SK-N-SH (cell line): ENCODE results near the gene PARD3. TPM values are rescaled to one million over a fixed set of nuclear protein-coding genes. Genes with fewer than 3 reads are reported as not detected.

Experiments
- CTCF ChIA-PET: fragments of 300-600, 350-600 bp; formaldehyde crosslinking; extraction: SDS; loops from one replicate; lab custom pipeline; 2021; lab: Yijun Ruan, JAX
- POLR2A ChIA-PET: fragments of 350-600 bp; sonication (Branson Sonifier 250); formaldehyde crosslinking; extraction: SDS; loops from one replicate; lab custom pipeline; 2020; ENCODE audit warnings: antibody characterized with exemption, inconsistent platforms; lab: Yijun Ruan, JAX
- DNase-seq: peaks from one replicate; pipeline ENCODE4 v3.0.0; 2012
- H2AFZ ChIP-seq: fragments of 200-600 bp; sonication (generic); 2 replicates; pipeline ENCODE4 v1.8.1; 2016; ENCODE audit warnings: antibody characterized with exemption, mild to moderate bottlenecking, low read depth
- H3F3A ChIP-seq: fragments of 200-600 bp; sonication (generic); replicated peaks from 2 replicates; pipeline ENCODE3; 2016; ENCODE audit warnings: antibody characterized with exemption, mild to moderate bottlenecking; ENCODE audit not compliant: insufficient read depth
- H3K27ac ChIP-seq, 2 experiments: fragments of 200-500 bp in 1 of 2; fragments of 200-600 bp in 1 of 2; sonication (Bioruptor generic) in 1 of 2; sonication (generic), shearing (Covaris generic) in 1 of 2; 2 replicates each; pipeline versions ENCODE4 v1.5.1 to v1.6.1; 2014 to 2016; ENCODE audit warnings: low read depth in 2 of 2, inconsistent platforms in 1 of 2, low read length in 1 of 2, mild to moderate bottlenecking in 1 of 2, mixed read lengths in 1 of 2
- H3K27me3 ChIP-seq: fragments of 200-600 bp; sonication (generic), shearing (Covaris generic); 2 replicates; pipeline ENCODE4 v1.6.1; 2016; ENCODE audit warnings: mixed run types; ENCODE audit not compliant: insufficient read depth
- H3K36me3 ChIP-seq, 2 experiments: fragments of 200-500 bp in 1 of 2; fragments of 200-600 bp in 1 of 2; sonication (Bioruptor generic) in 1 of 2; sonication (generic) in 1 of 2; replicated peaks in 1 of 2; 2 replicates each; pipeline versions ENCODE3 to v1.5.1; 2014 to 2016; ENCODE audit warnings: low read length in 1 of 2, mild to moderate bottlenecking in 1 of 2; ENCODE audit not compliant: insufficient read depth in 2 of 2, control insufficient read depth in 1 of 2
- H3K4me1 ChIP-seq, 2 experiments: fragments of 200-500 bp in 1 of 2; fragments of 200-600 bp in 1 of 2; sonication (Bioruptor generic) in 1 of 2; sonication (generic), shearing (Covaris generic) in 1 of 2; 2 replicates each; pipeline versions ENCODE4 v1.5.1 to v1.6.1; 2014 to 2016; ENCODE audit warnings: low read depth in 1 of 2, low read length in 1 of 2, mixed run types in 1 of 2; ENCODE audit not compliant: insufficient read depth in 2 of 2, control insufficient read depth in 1 of 2
- H3K4me2 ChIP-seq: fragments of 200-600 bp; sonication (generic), shearing (Covaris generic); 2 replicates; pipeline ENCODE4 v1.6.1; 2017; ENCODE audit warnings: mixed run types
- H3K4me3 ChIP-seq, 2 experiments: fragments of 200-500 bp in 1 of 2; fragments of 200-600 bp in 1 of 2; sonication (Bioruptor generic) in 1 of 2; sonication (generic), shearing (Covaris generic) in 1 of 2; 2 replicates each; pipeline versions ENCODE4 v1.5.1 to v1.8.1; 2014 to 2016; ENCODE audit warnings: low read depth in 2 of 2, inconsistent platforms in 1 of 2, low read length in 1 of 2, mild to moderate bottlenecking in 1 of 2, mixed read lengths in 1 of 2, moderate library complexity in 1 of 2
- H3K79me2 ChIP-seq: fragments of 200-600 bp; sonication (generic); 2 replicates; pipeline ENCODE4 v1.8.1; 2017; ENCODE audit warnings: mild to moderate bottlenecking; ENCODE audit not compliant: insufficient read depth
- H3K9ac ChIP-seq: fragments of 200-600 bp; sonication (generic); 2 replicates; pipeline ENCODE4 v1.6.1; 2017; ENCODE audit warnings: mixed run types
- H3K9me2 ChIP-seq: fragments of 200-600 bp; sonication (generic); 2 replicates; pipeline ENCODE4 v1.6.1; 2017; ENCODE audit warnings: mixed run types
- H3K9me3 ChIP-seq: fragments of 200-600 bp; sonication (generic); 2 replicates; pipeline ENCODE4 v1.6.1; 2017; ENCODE audit warnings: mixed run types, mild to moderate bottlenecking, moderate library complexity
- H4K20me1 ChIP-seq: fragments of 200-600 bp; sonication (generic); 2 replicates; pipeline ENCODE4 v1.6.1; 2017; ENCODE audit warnings: mild to moderate bottlenecking, mixed run types; ENCODE audit not compliant: insufficient read depth
- EP300 ChIP-seq, 2 experiments: IDR thresholded peaks; 2 replicates each; pipeline versions ENCODE4 v1.4.0 to v1.6.1; 2012; ENCODE audit warnings: borderline replicate concordance in 1 of 2, low read depth in 1 of 2, low read length in 1 of 2
- FOSL2 ChIP-seq: IDR thresholded peaks from 2 replicates; pipeline ENCODE4 v1.4.0; 2012; ENCODE audit warnings: low read depth, mild to moderate bottlenecking, moderate library complexity, borderline replicate concordance
- FOXJ3 ChIP-seq: sonication (generic); formaldehyde crosslinking; IDR thresholded peaks from 2 replicates; pipeline ENCODE4 v1.5.1; 2020; ENCODE audit warnings: mild to moderate bottlenecking, missing genetic modification reagents
- GATA2 ChIP-seq: sonication (generic); formaldehyde crosslinking; IDR thresholded peaks from 2 replicates; pipeline ENCODE4 v1.5.0; 2020; ENCODE audit warnings: mild to moderate bottlenecking, missing genetic modification reagents
- JUND ChIP-seq: IDR thresholded peaks from 2 replicates; pipeline ENCODE4 v1.4.0; 2012
- RAD21 ChIP-seq: IDR thresholded peaks from 2 replicates; pipeline ENCODE4 v1.6.1; 2012; ENCODE audit warnings: mild to moderate bottlenecking, low read length
- RXRA ChIP-seq: IDR thresholded peaks from 2 replicates; pipeline ENCODE4 v1.4.0; 2012; ENCODE audit warnings: low read depth, mild to moderate bottlenecking, borderline replicate concordance
- SIN3A ChIP-seq: IDR thresholded peaks from 2 replicates; pipeline ENCODE4 v1.6.1; 2012; ENCODE audit warnings: low read depth, mild to moderate bottlenecking, low read length, moderate library complexity, borderline replicate concordance
- SMC3 ChIP-seq: IDR thresholded peaks from 2 replicates; pipeline ENCODE4 v1.6.1; 2012; ENCODE audit warnings: low read depth, low read length, improper control_type of control experiment
- USF1 ChIP-seq: IDR thresholded peaks from 2 replicates; pipeline ENCODE4 v1.4.0; 2012; ENCODE audit warnings: low read depth, borderline replicate concordance
- YY1 ChIP-seq: IDR thresholded peaks from 2 replicates; pipeline ENCODE4 v1.4.0; 2012; ENCODE audit warnings: low read depth, mild to moderate bottlenecking
- WGBS: methylation state at CpG from one replicate; pipeline ENCODE4 v1.1.6; 2017; ENCODE audit warnings: low lambda C conversion rate; 5-methylcytosine and 5-hydroxymethylcytosine counted together
- polyA plus RNA-seq, 3 experiments: library from polyadenylated mRNA; depleted of rRNA; stranded (reverse); fragments of >200 nt; gene quantifications; 2 replicates each; pipeline ENCODE4 v1.2.3, GENCODE V29; 2012
- TF ChIP-seq, protein P1 (sequence below): fragments of 150-350 bp; IDR thresholded peaks from 2 replicates; pipeline ENCODE4 v1.6.1; 2017; ENCODE audit warnings: antibody characterized with exemption, low read length, low read depth, borderline replicate concordance
- TF ChIP-seq, protein P2 (sequence below): IDR thresholded peaks from 2 replicates; pipeline ENCODE4; 2012
- TF ChIP-seq, protein P3 (sequence below): fragments of 200-600 bp; sonication (generic); IDR thresholded peaks from 2 replicates; pipeline ENCODE4 v1.6.1; 2017; ENCODE audit warnings: antibody characterized with exemption, mild to moderate bottlenecking, moderate library complexity
- TF ChIP-seq, protein P4 (sequence below): IDR thresholded peaks from 2 replicates; pipeline ENCODE4 v1.4.0; 2012; ENCODE audit warnings: low read depth, borderline replicate concordance

Gene PARD3
- polyA plus RNA-seq, 1 of the 3 experiments (the other 2 are of a cell fraction): 29.4 TPM

DNA sequence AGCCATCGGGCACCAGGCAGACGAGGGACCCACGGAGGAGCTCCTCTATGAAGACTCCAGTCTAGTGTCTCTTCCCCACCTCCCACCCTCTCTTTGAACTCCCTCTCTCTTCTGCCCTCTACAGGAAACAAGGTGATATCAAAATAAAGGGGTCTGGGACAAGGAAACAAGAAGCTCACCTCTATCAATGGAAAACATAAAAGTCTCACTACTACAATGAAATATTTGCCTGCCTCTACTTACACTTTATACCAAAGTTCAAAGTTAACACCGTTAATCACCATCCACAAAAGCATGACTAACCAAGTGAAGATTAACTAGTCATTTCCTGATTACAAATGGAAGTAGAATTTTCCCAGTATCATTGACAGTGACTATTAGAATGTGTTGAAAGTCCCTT lies 82.2 kb downstream of the PARD3 start:
- DNase-seq: peak; percentile 42
- Histone ChIP-seq H3K36me3 (no peaks in the 10 kb centered on the region), H3K4me3 (no peak overlapping the region), H3K27ac (peak overlapping the region in 1 of 2 experiments; percentile 73; a peak in 2 of 4 replicates), H3K4me1 (peaks cover 3 to 34% of the 10 kb centered on the region in 2 experiments; a peak in 3 of 4 replicates), H3F3A (peaks cover 33% of the 10 kb centered on the region), H3K9ac (peak overlapping the region; percentile 19; the same call in 1 of the 2 replicates), H3K9me2 (no peaks in the 10 kb centered on the region), H4K20me1 (peaks cover 7% of the 10 kb centered on the region; the same call in 1 of the 2 replicates), H2AFZ (no peak overlapping the region), H3K9me3 (no peaks in the 10 kb centered on the region), H3K4me2 (peak overlapping the region; percentile 66), H3K27me3 (no peaks in the 10 kb centered on the region), H3K79me2 (peaks cover 86% of the 10 kb centered on the region)
- ChIA-PET CTCF (interaction anchor here (0.6 to 2.6 kb wide), 12 partner anchors 9 to 294 kb away, joined by 3 to 27 read pairs (median 4); no protein-coding TSS in a partner anchor), POLR2A (no interaction called here)
- WGBS: 52% methylated on average over 4 of the region's 4 CpGs
- TF ChIP-seq JUND (peak; percentile 27; the same call in 1 of the 2 replicates), YY1 (no peak), SMC3 (no peak), FOSL2 (peak; percentile 60; the same call in 1 of the 2 replicates), GATA2 (CRISPR knock-in tag) (no peak), RAD21 (peak; percentile 33; the same call in 1 of the 2 replicates), SIN3A (no peak)
- TF ChIP-seq, protein P1, sequence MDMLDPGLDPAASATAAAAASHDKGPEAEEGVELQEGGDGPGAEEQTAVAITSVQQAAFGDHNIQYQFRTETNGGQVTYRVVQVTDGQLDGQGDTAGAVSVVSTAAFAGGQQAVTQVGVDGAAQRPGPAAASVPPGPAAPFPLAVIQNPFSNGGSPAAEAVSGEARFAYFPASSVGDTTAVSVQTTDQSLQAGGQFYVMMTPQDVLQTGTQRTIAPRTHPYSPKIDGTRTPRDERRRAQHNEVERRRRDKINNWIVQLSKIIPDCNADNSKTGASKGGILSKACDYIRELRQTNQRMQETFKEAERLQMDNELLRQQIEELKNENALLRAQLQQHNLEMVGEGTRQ: no peak
- TF ChIP-seq, protein P2, sequence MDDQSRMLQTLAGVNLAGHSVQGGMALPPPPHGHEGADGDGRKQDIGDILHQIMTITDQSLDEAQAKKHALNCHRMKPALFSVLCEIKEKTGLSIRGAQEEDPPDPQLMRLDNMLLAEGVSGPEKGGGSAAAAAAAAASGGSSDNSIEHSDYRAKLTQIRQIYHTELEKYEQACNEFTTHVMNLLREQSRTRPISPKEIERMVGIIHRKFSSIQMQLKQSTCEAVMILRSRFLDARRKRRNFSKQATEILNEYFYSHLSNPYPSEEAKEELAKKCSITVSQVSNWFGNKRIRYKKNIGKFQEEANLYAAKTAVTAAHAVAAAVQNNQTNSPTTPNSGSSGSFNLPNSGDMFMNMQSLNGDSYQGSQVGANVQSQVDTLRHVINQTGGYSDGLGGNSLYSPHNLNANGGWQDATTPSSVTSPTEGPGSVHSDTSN: peak; percentile 26; the same call in 1 of the 2 replicates
- TF ChIP-seq, protein P3, sequence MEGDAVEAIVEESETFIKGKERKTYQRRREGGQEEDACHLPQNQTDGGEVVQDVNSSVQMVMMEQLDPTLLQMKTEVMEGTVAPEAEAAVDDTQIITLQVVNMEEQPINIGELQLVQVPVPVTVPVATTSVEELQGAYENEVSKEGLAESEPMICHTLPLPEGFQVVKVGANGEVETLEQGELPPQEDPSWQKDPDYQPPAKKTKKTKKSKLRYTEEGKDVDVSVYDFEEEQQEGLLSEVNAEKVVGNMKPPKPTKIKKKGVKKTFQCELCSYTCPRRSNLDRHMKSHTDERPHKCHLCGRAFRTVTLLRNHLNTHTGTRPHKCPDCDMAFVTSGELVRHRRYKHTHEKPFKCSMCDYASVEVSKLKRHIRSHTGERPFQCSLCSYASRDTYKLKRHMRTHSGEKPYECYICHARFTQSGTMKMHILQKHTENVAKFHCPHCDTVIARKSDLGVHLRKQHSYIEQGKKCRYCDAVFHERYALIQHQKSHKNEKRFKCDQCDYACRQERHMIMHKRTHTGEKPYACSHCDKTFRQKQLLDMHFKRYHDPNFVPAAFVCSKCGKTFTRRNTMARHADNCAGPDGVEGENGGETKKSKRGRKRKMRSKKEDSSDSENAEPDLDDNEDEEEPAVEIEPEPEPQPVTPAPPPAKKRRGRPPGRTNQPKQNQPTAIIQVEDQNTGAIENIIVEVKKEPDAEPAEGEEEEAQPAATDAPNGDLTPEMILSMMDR: peak; percentile 41

DNA sequence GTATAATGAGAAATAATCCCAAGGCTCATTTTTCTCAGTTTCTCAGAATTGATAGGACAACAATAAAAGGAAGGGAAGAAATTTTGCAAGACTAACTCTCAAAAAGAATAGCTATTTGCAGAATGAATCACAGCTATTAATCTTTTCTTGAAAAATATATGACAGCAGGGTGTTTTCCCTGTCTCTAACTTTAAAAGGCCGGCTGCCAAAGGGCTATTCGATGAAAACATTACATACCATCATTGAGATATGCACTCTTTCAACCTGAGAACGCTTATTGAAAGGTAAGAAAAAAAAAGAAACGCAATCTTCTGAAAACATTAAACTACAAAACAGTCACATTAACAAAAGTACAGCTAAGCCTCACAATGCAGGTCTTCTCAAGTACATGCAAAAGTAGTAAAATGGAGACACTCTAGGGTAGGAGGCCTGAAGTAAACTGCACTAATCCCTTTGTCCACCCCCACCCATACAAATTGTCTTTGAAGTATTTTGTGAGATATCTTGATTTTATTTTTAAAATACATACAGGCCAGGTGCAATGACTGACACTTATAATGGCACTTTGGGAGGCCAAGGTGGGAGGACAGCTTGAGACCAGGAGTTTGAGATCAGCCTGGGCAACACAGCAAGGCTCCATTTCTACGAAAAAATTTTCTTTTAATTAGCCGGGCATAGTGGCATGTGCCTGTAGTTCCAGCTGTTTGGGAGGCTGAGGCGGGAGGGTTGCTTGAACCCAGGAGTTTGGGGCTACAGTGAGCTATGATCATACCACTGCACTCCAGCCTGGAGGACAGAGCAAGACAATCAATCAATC lies 83.0 kb downstream of the PARD3 start:
- Histone ChIP-seq H3F3A (peaks cover 33% of the 10 kb centered on the region), H3K9me2 (no peaks in the 10 kb centered on the region), H3K4me1 (peaks cover 5 to 34% of the 10 kb centered on the region in 2 experiments; a peak in 3 of 4 replicates), H3K36me3 (no peaks in the 10 kb centered on the region), H2AFZ (no peak overlapping the region), H3K4me3 (0 out of 4 replicates have a peak overlapping the region, but pooled peaks of 1 of the 2 experiments have one; percentile 16), H4K20me1 (peaks cover 11% of the 10 kb centered on the region), H3K27ac (peak overlapping the region; percentile 4 to 73; a peak in 3 of 4 replicates), H3K27me3 (no peaks in the 10 kb centered on the region), H3K4me2 (peak overlapping the region; percentile 8), H3K79me2 (peaks cover 79% of the 10 kb centered on the region), H3K9me3 (no peaks in the 10 kb centered on the region), H3K9ac (no peak overlapping the region)
- ChIA-PET POLR2A (no interaction called here), CTCF (interaction anchor here (0.8 to 2.6 kb wide), 12 partner anchors 8 to 295 kb away, joined by 3 to 27 read pairs (median 4); partner anchors contain the start of gene PARD3)
- 43% methylated on average over 7 of the region's 7 CpGs for WGBS
- DNase-seq: no peak
- TF ChIP-seq FOXJ3 (CRISPR knock-in tag) (no peak), USF1 (no peak), EP300 (IDR thresholded peaks at IDR 0.05; ENCODE audit: borderline replicate concordance in 1 of 2, low read depth in 1 of 2, low read length in 1 of 2) (peak in 1 of 2 experiments; percentile 80; a peak in 1 of 4 replicates), FOSL2 (peak; percentile 81; the same call in 1 of the 2 replicates), RXRA (peak; percentile 44; the same call in 1 of the 2 replicates)
- TF ChIP-seq, protein P4, sequence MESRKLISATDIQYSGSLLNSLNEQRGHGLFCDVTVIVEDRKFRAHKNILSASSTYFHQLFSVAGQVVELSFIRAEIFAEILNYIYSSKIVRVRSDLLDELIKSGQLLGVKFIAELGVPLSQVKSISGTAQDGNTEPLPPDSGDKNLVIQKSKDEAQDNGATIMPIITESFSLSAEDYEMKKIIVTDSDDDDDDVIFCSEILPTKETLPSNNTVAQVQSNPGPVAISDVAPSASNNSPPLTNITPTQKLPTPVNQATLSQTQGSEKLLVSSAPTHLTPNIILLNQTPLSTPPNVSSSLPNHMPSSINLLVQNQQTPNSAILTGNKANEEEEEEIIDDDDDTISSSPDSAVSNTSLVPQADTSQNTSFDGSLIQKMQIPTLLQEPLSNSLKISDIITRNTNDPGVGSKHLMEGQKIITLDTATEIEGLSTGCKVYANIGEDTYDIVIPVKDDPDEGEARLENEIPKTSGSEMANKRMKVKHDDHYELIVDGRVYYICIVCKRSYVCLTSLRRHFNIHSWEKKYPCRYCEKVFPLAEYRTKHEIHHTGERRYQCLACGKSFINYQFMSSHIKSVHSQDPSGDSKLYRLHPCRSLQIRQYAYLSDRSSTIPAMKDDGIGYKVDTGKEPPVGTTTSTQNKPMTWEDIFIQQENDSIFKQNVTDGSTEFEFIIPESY: 0 out of 2 replicates have a peak, but pooled peaks have one; percentile 48
- TF ChIP-seq, protein P2: peak; percentile 95
